H1 (cell line): ENCODE measurements around the gene SYP. TPM values are rescaled to one million over a fixed set of nuclear protein-coding genes. Genes with fewer than 3 reads are reported as not detected.

Experiments used
- CTCF ChIA-PET: fragments of 300-600 bp; sonication (Branson Sonifier 250); formaldehyde crosslinking; loops from one replicate; lab custom pipeline; 2021; ENCODE audit not compliant: partially characterized antibody; lab: Charles Lee
- POLR2A ChIA-PET: fragments of 300-600 bp; sonication (Branson Sonifier 250); formaldehyde crosslinking; loops from one replicate; lab custom pipeline; 2021; ENCODE audit warnings: inconsistent platforms; ENCODE audit not compliant: partially characterized antibody; lab: Charles Lee
- DNase-seq, 2 experiments: peaks; one replicate each; pipeline versions ENCODE4 v3.0.0 to v3.0.0-alpha.2; 2010 to 2022; ENCODE audit warnings: low spot score in 2 of 2, low read depth in 1 of 2, mixed read lengths in 1 of 2
- FAIRE-seq: peaks from 2 replicates; lab custom pipeline; 2011; peaks lifted over from hg19 to GRCh38; lab: Jason Lieb, UNC
- H2AFZ ChIP-seq: 2 replicates; pipeline ENCODE4 v1.8.1; 2012; ENCODE audit warnings: low read length, inconsistent platforms
- H2AK5ac ChIP-seq: 2 replicates; pipeline ENCODE4 v1.6.1; 2013; ENCODE audit warnings: low read depth, low read length
- H2BK120ac ChIP-seq: replicated peaks from 2 replicates; pipeline ENCODE3; 2013; ENCODE audit warnings: low read depth, low read length, inconsistent platforms
- H2BK12ac ChIP-seq: 2 replicates; pipeline ENCODE4 v1.6.1; 2013; ENCODE audit warnings: low read depth, low read length
- H2BK15ac ChIP-seq: 2 replicates; pipeline ENCODE4 v1.6.1; 2013; ENCODE audit warnings: low read length
- H2BK20ac ChIP-seq: 2 replicates; pipeline ENCODE4 v1.6.1; 2013; ENCODE audit warnings: low read length
- H2BK5ac ChIP-seq: 2 replicates; pipeline ENCODE4 v1.6.1; 2013; ENCODE audit warnings: low read depth, low read length
- H3K14ac ChIP-seq: 2 replicates; pipeline ENCODE4 v1.6.1; 2013; ENCODE audit warnings: inconsistent platforms; ENCODE audit not compliant: insufficient read length
- H3K18ac ChIP-seq: 2 replicates; pipeline ENCODE4 v1.6.1; 2013; ENCODE audit warnings: low read length; ENCODE audit errors: extremely low read depth
- H3K23ac ChIP-seq: 2 replicates; pipeline ENCODE4 v1.6.1; 2013; ENCODE audit warnings: inconsistent platforms; ENCODE audit not compliant: insufficient read length
- H3K23me2 ChIP-seq: 2 replicates; pipeline ENCODE4 v1.6.1; 2013; ENCODE audit warnings: low read depth, low read length
- H3K27ac ChIP-seq: 2 replicates; pipeline ENCODE4 v1.6.1; 2011; ENCODE audit warnings: low read depth, low read length, inconsistent platforms
- H3K27me3 ChIP-seq, 4 experiments: replicated peaks in 1 of 4; 1 replicate in 1 of 4; 2 replicates in 3 of 4; pipeline versions ENCODE4 v1.6.1 to v1.8.1; 2011 to 2013; ENCODE audit warnings: low read length in 3 of 4, mild to moderate bottlenecking in 3 of 4, inconsistent platforms in 2 of 4, mixed read lengths in 2 of 4, moderate library complexity in 1 of 4; ENCODE audit not compliant: control insufficient read depth in 3 of 4, insufficient read depth in 3 of 4; ENCODE audit errors: extremely low read depth in 1 of 4
- H3K36me3 ChIP-seq, 4 experiments: 2 replicates each; pipeline versions ENCODE4 v1.6.1 to v1.8.1; 2011 to 2013; ENCODE audit warnings: mild to moderate bottlenecking in 4 of 4, low read length in 3 of 4, moderate library complexity in 2 of 4, control low read depth in 1 of 4, inconsistent platforms in 1 of 4; ENCODE audit not compliant: insufficient read depth in 4 of 4, control insufficient read depth in 2 of 4
- H3K4ac ChIP-seq: replicated peaks from 2 replicates; pipeline ENCODE3; 2013; ENCODE audit warnings: low read length, low read depth, mixed read lengths, inconsistent platforms; ENCODE audit not compliant: insufficient read length
- H3K4me1 ChIP-seq, 4 experiments: replicated peaks in 1 of 4; 1 replicate in 1 of 4; 2 replicates in 3 of 4; pipeline versions ENCODE4 v1.6.1 to v1.8.1; 2011 to 2013; ENCODE audit warnings: low read length in 3 of 4, inconsistent platforms in 2 of 4, mixed read lengths in 1 of 4; ENCODE audit not compliant: insufficient read depth in 4 of 4, control insufficient read depth in 3 of 4
- H3K4me2 ChIP-seq, 2 experiments: 2 replicates each; pipeline versions ENCODE4 v1.6.1 to v1.8.1; 2011 to 2013; ENCODE audit warnings: low read depth in 2 of 2, low read length in 2 of 2, control low read depth in 1 of 2, inconsistent platforms in 1 of 2, mild to moderate bottlenecking in 1 of 2; ENCODE audit not compliant: insufficient read depth in 1 of 2
- H3K4me3 ChIP-seq, 4 experiments: fragments of 200-600, 300-600 bp in 1 of 4; sonication (generic), shearing (Covaris generic), sonication (Bioruptor Twin) in 1 of 4; 2 replicates each; pipeline versions ENCODE4 v1.5.1 to v1.8.1; 2011 to 2016; ENCODE audit warnings: low read length in 4 of 4, low read depth in 3 of 4, control low read depth in 2 of 4, inconsistent platforms in 2 of 4, mild to moderate bottlenecking in 2 of 4, mixed read lengths in 1 of 4, moderate library complexity in 1 of 4; ENCODE audit not compliant: insufficient read depth in 2 of 4; ENCODE audit errors: extremely low read depth in 1 of 4
- H3K56ac ChIP-seq: replicated peaks from 2 replicates; pipeline ENCODE3; 2013; ENCODE audit warnings: low read depth, mild to moderate bottlenecking, mixed read lengths, low read length, inconsistent platforms; ENCODE audit not compliant: insufficient read length
- H3K79me1 ChIP-seq: 2 replicates; pipeline ENCODE4 v1.6.1; 2013; ENCODE audit warnings: low read depth, low read length, control low read depth
- H3K79me2 ChIP-seq, 2 experiments: 2 replicates each; pipeline versions ENCODE4 v1.6.1 to v1.8.1; 2012 to 2013; ENCODE audit warnings: low read length in 2 of 2, mild to moderate bottlenecking in 2 of 2, inconsistent platforms in 1 of 2; ENCODE audit not compliant: insufficient read depth in 2 of 2, control insufficient read depth in 1 of 2
- H3K9ac ChIP-seq, 4 experiments: replicated peaks in 1 of 4; 1 replicate in 1 of 4; 2 replicates in 3 of 4; pipeline versions ENCODE4 v1.6.1 to v1.8.1; 2011 to 2013; ENCODE audit warnings: low read depth in 3 of 4, low read length in 3 of 4, control low read depth in 2 of 4, mild to moderate bottlenecking in 2 of 4, moderate library complexity in 2 of 4, inconsistent platforms in 1 of 4; ENCODE audit errors: extremely low read depth in 1 of 4
- H3K9me3 ChIP-seq, 2 experiments: 2 replicates each; pipeline versions ENCODE4 v1.6.1 to v1.8.1; 2012 to 2013; ENCODE audit warnings: mild to moderate bottlenecking in 2 of 2, moderate library complexity in 2 of 2, control low read depth in 1 of 2, inconsistent platforms in 1 of 2, low read depth in 1 of 2, low read length in 1 of 2, mixed read lengths in 1 of 2; ENCODE audit not compliant: insufficient read depth in 2 of 2
- H4K20me1 ChIP-seq, 2 experiments: replicated peaks in 1 of 2; 2 replicates each; pipeline versions ENCODE3 to v1.8.1; 2011 to 2013; ENCODE audit warnings: inconsistent platforms in 2 of 2, low read length in 2 of 2, mild to moderate bottlenecking in 1 of 2; ENCODE audit not compliant: insufficient read depth in 2 of 2, control insufficient read depth in 1 of 2
- H4K5ac ChIP-seq: 2 replicates; pipeline ENCODE4 v1.6.1; 2013; ENCODE audit warnings: low read length, low read depth, mixed read lengths, inconsistent platforms; ENCODE audit not compliant: insufficient read length
- H4K8ac ChIP-seq: 2 replicates; pipeline ENCODE4 v1.8.0; 2013; ENCODE audit warnings: mild to moderate bottlenecking, moderate library complexity, low read length, inconsistent platforms; ENCODE audit not compliant: insufficient read depth; ENCODE audit errors: extremely low read depth
- H4K91ac ChIP-seq: replicated peaks from 2 replicates; pipeline ENCODE3; 2013; ENCODE audit warnings: low read length, mixed read lengths, inconsistent platforms; ENCODE audit not compliant: insufficient read length
- ATF2 ChIP-seq: IDR thresholded peaks from 2 replicates; pipeline ENCODE4 v1.6.1; 2012; ENCODE audit warnings: low read length, inconsistent platforms
- CTCF ChIP-seq, 3 experiments: IDR thresholded peaks; 1 replicate in 2 of 3; 2 replicates in 1 of 3; pipeline versions ENCODE4 v1.5.1 to v1.6.1; 2011; ENCODE audit warnings: low read length in 3 of 3, mild to moderate bottlenecking in 3 of 3, inconsistent platforms in 2 of 3, low read depth in 1 of 3, moderate library complexity in 1 of 3; ENCODE audit not compliant: insufficient read depth in 1 of 3; ENCODE audit errors: control extremely low read depth in 1 of 3
- EGR1 ChIP-seq: IDR thresholded peaks from 2 replicates; pipeline ENCODE4 v1.6.1; 2011; ENCODE audit warnings: low read depth, low read length, borderline replicate concordance
- EZH2 ChIP-seq: fragments of 200-600 bp; sonication (generic); IDR thresholded peaks from 2 replicates; pipeline ENCODE4 v1.7.1; 2012; ENCODE audit warnings: low read depth, mild to moderate bottlenecking, moderate library complexity, low read length, inconsistent platforms; ENCODE audit not compliant: severe bottlenecking
- HDAC2 ChIP-seq, 2 experiments: fragments of 300-600 bp in 1 of 2; sonication (generic) in 1 of 2; IDR thresholded peaks; 2 replicates each; pipeline ENCODE4 v1.6.1; 2011 to 2012; ENCODE audit warnings: low read depth in 2 of 2, low read length in 2 of 2, mild to moderate bottlenecking in 2 of 2, moderate library complexity in 2 of 2, borderline replicate concordance in 1 of 2, inconsistent platforms in 1 of 2
- HDAC6 ChIP-seq: IDR thresholded peaks from one replicate; pipeline ENCODE4 v1.7.1; 2012; ENCODE audit warnings: low read depth, mild to moderate bottlenecking, inconsistent platforms, low read length, moderate library complexity
- POU5F1 ChIP-seq: IDR thresholded peaks from 2 replicates; pipeline ENCODE4 v1.6.1; 2011; ENCODE audit warnings: low read depth, mild to moderate bottlenecking, low read length, moderate library complexity
- TEAD4 ChIP-seq: IDR thresholded peaks from 2 replicates; pipeline ENCODE4 v1.6.1; 2012; ENCODE audit warnings: low read depth, low read length, inconsistent platforms, mixed read lengths
- ZNF274 ChIP-seq: IDR thresholded peaks from 2 replicates; pipeline ENCODE4 v1.7.0; 2012; ENCODE audit warnings: low read length, borderline replicate concordance; ENCODE audit errors: extremely low read depth
- WGBS, 2 experiments: shearing (Covaris generic) in 1 of 2; methylation state at CpG; one replicate each; pipeline versions ENCODE4 v1.1.6 to v1.1.7; 2013 to 2015; ENCODE audit warnings: low lambda C conversion rate in 2 of 2, mixed read lengths in 2 of 2, inconsistent platforms in 1 of 2, low coverage in 1 of 2, missing lambda C conversion rate in 1 of 2; ENCODE audit not compliant: insufficient replicate concordance in 2 of 2, insufficient coverage in 1 of 2, insufficient read length in 1 of 2; ENCODE audit errors: extremely low coverage in 1 of 2, missing lambda C conversion rate in 1 of 2; 5-methylcytosine and 5-hydroxymethylcytosine counted together
- polyA plus RNA-seq, 7 experiments: library from polyadenylated mRNA; depleted of rRNA in 3 of 7; stranded (reverse) in 5 of 7; unstranded in 2 of 7; fragments of >200 nt in 5 of 7; fragments of 200-250 nt in 2 of 7; gene quantifications; 1 replicate in 5 of 7; 2 replicates in 1 of 7; 4 replicates in 1 of 7; pipeline versions ENCODE4 v1.2.1 to v1.2.3, GENCODE V29; 2011 to 2013; ENCODE audit warnings: missing spikeins in 2 of 7, mixed read lengths in 2 of 7
- total RNA-seq: library from RNA; stranded (reverse); fragmentation: NEBNext Ultra II Directional; extraction: Animal tissue kit (Norgen Biotek cat#: 25700); gene quantifications from 2 replicates; pipeline ENCODE4 v1.2.1, GENCODE V29; 2021

SYP gene
- total and polyA plus RNA-seq, 2 of the 8 experiments (the other 6 are each of a cell fraction or from before 2014, with no cell fraction given), result 4.3 to 10.8 TPM

- no peak overlapping the region for H3K18ac ChIP-seq
- TF ChIP-seq HDAC2 (IDR thresholded peaks at IDR 0.05; ENCODE audit: borderline replicate concordance in 1 of 2, low read depth in 2 of 2, low read length in 2 of 2) (no peak), POU5F1 (no peak), ZNF274 (no peak), CTCF (IDR thresholded peaks at IDR 0.05; ENCODE audit: control extremely low read depth in 1 of 3, insufficient read depth in 1 of 3, low read depth in 1 of 3, low read length in 3 of 3) (no peak), EZH2 (no peak), ATF2 (no peak), HDAC6 (no peak), EGR1 (no peak), TEAD4 (no peak)
These were observed 21.9 kb upstream of the SYP start for GRCh38 chrX:49221868-49222267.

More at GRCh38 chrX:49221868-49222267, 21.9 kb upstream of the SYP start:
- no peak overlapping the region for H2BK15ac ChIP-seq
- H2BK5ac ChIP-seq, result no peak overlapping the region
- H3K14ac ChIP-seq, result no peak overlapping the region
- H3K36me3 ChIP-seq, result no peaks in the 10 kb centered on the region
- no peak overlapping the region for H3K4me3 ChIP-seq
- no peak overlapping the region for H4K91ac ChIP-seq
- H2AK5ac ChIP-seq, result no peak overlapping the region
- no peak for FAIRE-seq
- no peaks in the 10 kb centered on the region for H3K9me3 ChIP-seq
- H3K27ac ChIP-seq, result no peak overlapping the region
- H2AFZ ChIP-seq, result no peak overlapping the region
- no peak overlapping the region for H3K4me2 ChIP-seq
- H3K79me1 ChIP-seq, result no peaks in the 10 kb centered on the region
- no peaks in the 10 kb centered on the region for H3K27me3 ChIP-seq
- H2BK120ac ChIP-seq, result no peak overlapping the region
- H4K8ac ChIP-seq, result no peak overlapping the region
- no peak overlapping the region for H2BK12ac ChIP-seq
- POLR2A ChIA-PET, result no interaction called here
- H3K23me2 ChIP-seq, result peaks cover 4% of the 10 kb centered on the region; the same call in 1 of the 2 replicates
- H4K20me1 ChIP-seq, result no peaks in the 10 kb centered on the region
- CTCF ChIA-PET, result interaction anchor here (0.6 kb wide), 1 partner anchor 258 kb away, joined by 5 read pairs; no protein-coding TSS in a partner anchor
- H4K5ac ChIP-seq, result no peak overlapping the region
- no peak overlapping the region for H2BK20ac ChIP-seq
- H3K79me2 ChIP-seq, result no peaks in the 10 kb centered on the region
- no peak overlapping the region for H3K23ac ChIP-seq
- 80% methylated on average over 2 of the region's 2 CpGs; no CpG with 5 or more reads in 1 of the 2 experiments for WGBS, 2 experiments
- no peak for DNase-seq
- no peak overlapping the region for H3K9ac ChIP-seq
- no peak overlapping the region for H3K56ac ChIP-seq
- H3K4ac ChIP-seq, result no peak overlapping the region
- H3K4me1 ChIP-seq, result no peaks in the 10 kb centered on the region
